AG04449 (cell line): ENCODE data around the gene GSE1.

ENCODE experiments used
- CTCF ChIA-PET: fragments of 350-600 bp; formaldehyde crosslinking; extraction: SDS; loops from one replicate; lab custom pipeline; 2021; ENCODE audit warnings: antibody characterized with exemption; lab: Yijun Ruan, JAX
- POLR2A ChIA-PET: fragments of 400-600, 350-600 bp; formaldehyde crosslinking; extraction: SDS; loops from one replicate; lab custom pipeline; 2020; ENCODE audit warnings: antibody characterized with exemption, inconsistent platforms; lab: Yijun Ruan, JAX
- DNase-seq: peaks from one replicate; pipeline ENCODE4 v3.0.0-alpha.2; 2010; ENCODE audit warnings: low read depth, low spot score
- H3K4me3 ChIP-seq: 2 replicates; pipeline ENCODE4 v1.5.1; 2011; ENCODE audit warnings: low read depth, mild to moderate bottlenecking, control low read depth, low read length
- TF ChIP-seq, protein P1 (sequence below): IDR thresholded peaks from one replicate; pipeline ENCODE4 v1.5.1; 2011; ENCODE audit warnings: mild to moderate bottlenecking, moderate library complexity, low read length, control low read depth, inconsistent platforms; ENCODE audit not compliant: insufficient read depth; ENCODE audit errors: missing control alignments

Gene GSE1

DNA sequence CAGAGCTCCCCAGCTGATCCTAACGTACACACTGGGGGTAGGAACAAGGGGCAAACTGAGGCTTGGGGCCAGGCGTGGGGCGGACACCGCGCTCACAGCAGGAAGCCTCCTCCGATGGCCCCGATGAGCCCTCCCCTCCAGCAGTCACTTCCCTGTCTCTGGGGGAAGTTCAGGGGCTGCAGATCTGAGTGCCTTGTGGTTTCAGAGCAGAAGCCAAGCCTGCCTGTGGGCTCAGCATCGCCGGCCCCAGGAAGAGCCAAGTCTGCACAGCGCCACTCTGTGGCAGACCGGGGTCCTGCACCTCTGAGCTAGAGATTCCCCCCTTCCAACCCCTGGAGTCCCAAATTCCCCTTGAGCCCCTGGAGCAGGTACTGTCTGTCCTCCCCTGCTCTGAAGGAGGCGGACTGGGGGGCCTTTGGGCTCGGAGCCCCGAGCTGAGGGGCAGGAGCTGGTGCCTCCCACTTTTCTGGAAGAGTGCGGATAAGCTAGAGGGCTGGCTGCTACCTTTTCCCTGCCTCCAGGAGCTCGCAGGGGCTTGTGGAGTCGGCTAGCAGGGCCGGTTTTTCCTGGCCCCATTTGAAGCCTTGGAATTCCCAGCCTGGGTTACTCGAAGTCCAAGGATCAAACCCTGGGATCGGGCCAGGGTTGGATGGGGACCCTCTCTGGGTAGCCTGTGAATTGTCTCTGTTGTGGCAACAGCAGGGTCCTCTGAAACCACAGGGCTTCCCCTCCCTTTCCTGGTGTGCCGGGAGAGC is 2.9 kb downstream of the GSE1 start:
- DNase-seq: no peak
- ChIA-PET CTCF (interaction anchor here (0.6 to 5.5 kb wide), 87 partner anchors 9 to 503 kb away, joined by 3 to 119 read pairs (median 5); partner anchors contain the start of gene CIBAR2), POLR2A (interaction anchor here (0.6 to 0.7 kb wide), 2 partner anchors 9 to 261 kb away, joined by 3 read pairs; no protein-coding TSS in a partner anchor)
- TF ChIP-seq, protein P1, sequence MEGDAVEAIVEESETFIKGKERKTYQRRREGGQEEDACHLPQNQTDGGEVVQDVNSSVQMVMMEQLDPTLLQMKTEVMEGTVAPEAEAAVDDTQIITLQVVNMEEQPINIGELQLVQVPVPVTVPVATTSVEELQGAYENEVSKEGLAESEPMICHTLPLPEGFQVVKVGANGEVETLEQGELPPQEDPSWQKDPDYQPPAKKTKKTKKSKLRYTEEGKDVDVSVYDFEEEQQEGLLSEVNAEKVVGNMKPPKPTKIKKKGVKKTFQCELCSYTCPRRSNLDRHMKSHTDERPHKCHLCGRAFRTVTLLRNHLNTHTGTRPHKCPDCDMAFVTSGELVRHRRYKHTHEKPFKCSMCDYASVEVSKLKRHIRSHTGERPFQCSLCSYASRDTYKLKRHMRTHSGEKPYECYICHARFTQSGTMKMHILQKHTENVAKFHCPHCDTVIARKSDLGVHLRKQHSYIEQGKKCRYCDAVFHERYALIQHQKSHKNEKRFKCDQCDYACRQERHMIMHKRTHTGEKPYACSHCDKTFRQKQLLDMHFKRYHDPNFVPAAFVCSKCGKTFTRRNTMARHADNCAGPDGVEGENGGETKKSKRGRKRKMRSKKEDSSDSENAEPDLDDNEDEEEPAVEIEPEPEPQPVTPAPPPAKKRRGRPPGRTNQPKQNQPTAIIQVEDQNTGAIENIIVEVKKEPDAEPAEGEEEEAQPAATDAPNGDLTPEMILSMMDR: peak; percentile 94
- no peak overlapping the region; the same call in none of the 2 replicates for H3K4me3 ChIP-seq

DNA sequence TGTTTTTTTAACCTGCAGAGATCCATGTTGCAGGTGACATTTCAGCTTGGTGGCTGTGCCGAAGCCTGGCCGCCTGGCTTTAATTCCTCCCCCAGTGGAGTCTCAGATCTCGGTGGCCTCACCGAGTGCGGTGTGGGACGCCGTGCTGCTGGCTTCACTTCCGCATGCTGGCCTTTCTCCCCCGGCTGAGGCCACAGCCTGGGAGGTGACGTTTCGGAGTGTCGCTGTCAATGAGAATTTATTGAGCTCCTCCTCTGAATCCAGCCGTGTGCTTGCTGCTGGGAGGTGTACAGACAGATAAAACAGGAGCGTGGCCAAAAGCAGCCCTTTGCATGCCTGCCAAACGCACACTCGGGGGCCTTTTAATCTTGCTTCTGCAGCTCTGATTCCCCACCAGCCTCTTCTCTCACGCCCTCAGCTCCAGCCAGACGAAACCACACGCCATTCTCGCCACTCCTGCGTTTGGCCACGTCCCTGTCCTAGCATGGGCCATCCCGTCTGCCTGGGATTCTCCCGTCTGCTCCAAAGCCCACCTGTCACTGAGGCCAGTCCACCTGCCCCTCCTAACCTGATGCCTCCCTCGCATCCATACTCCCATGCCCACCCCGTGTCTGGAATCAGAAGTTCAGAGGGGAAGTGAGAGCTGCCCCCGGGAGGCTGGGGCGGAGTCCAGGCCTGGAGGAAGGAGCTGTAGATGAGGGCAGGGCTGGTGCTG is 3.6 kb downstream of the GSE1 start:
- POLR2A ChIA-PET: interaction anchor here (0.6 kb wide), 1 partner anchor 262 kb away, joined by 3 read pairs; no protein-coding TSS in a partner anchor
- TF ChIP-seq, protein P1: no peak
- DNase-seq: no peak
- CTCF ChIA-PET: interaction anchor here (0.6 to 5.5 kb wide), 82 partner anchors 10 to 504 kb away, joined by 3 to 119 read pairs (median 5); partner anchors contain the start of gene CIBAR2
- H3K4me3 ChIP-seq: no peak overlapping the region

DNA sequence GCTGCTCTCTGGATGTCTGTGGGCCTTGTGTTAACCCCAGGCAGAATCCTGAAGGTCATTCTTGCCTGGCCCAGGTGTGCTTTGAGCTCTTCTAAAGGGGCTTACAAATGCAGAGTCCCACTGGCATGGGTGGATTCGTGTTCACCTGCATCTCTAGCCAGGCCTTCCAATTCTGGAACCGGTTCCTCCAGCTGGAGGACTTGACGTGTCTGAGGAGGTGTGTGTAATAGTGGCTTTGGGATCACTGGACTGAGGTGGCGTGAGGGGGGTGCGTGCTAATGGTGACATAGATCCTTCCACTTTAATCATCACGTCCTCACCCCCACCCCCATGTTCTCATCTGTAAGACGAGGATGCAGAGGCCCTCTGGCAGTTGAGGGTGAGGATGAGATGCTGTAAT is 4.8 kb downstream of the GSE1 start:
- no peak overlapping the region for H3K4me3 ChIP-seq
- POLR2A ChIA-PET: no interaction called here
- CTCF ChIA-PET: interaction anchor here (0.8 to 5.5 kb wide), 14 partner anchors 10 to 503 kb away, joined by 3 to 119 read pairs (median 22); no protein-coding TSS in a partner anchor
- TF ChIP-seq, protein P1: no peak
- DNase-seq: no peak

DNA sequence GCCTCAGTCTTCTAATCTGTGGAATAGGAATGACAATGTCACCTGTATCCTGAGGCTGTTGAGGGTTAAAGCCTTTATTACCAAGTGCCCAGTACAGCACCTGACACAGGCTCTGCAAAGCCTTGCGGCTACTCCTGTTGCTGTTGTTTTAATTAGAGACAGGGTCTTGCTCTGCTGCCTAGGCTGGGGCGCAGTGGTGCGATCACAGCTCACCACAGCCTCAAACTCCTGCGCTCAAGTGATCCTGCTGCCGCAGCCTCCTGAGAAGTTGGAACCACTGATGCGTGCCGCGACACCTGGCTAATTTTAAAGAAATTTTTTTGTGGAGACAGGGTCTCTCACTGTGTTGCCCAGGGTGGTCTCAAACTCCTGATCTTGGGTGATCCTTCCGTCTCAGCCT is 5.4 kb downstream of the GSE1 start:
- ChIA-PET POLR2A (interaction anchor here (0.6 kb wide), 1 partner anchor 159 kb away, joined by 6 read pairs; no protein-coding TSS in a partner anchor), CTCF (interaction anchor here (1.3 to 5.5 kb wide), 5 partner anchors 9 to 347 kb away, joined by 3 to 119 read pairs (median 59); no protein-coding TSS in a partner anchor)
- H3K4me3 ChIP-seq: no peak overlapping the region
- DNase-seq: no peak
- TF ChIP-seq, protein P1: no peak

DNA sequence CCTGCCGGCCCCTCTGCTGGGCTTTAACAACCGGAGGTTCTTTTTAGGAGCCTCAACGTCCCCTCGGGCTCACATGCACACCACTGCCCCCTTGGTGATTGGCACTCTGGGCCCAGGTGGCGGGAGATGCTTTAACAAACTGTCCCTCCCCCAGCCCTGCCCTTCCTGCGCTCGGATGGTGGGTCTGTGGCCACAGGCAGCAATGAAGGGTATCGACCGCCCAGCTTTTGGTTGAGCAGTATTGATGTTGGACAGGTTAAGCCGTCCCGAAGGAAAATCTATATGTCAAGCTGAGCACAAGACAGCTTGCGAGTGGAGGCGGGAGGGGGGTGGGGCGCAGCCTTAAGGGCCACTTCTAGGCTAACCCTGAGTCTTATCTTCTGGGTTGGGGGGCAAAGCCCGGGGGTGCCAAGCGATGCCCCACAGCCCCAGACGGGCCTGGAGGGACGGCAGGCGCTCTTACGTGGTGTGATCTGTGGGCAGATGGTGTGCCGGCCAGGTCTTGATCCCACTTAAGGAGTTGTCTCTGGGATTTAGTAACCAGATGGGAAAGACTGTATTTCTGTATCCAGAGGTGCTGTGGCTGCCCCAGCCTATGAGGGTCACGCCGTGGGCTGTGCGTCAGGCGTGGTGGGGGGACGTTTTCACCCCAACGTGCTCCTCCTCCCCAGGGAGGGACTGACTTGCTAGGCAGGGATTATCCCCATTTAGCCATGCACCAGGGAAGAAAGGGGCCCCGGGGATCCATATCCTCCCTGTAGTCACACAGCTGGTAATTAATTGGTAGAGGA is 6.2 kb downstream of the GSE1 start:
- TF ChIP-seq, protein P1: no peak
- H3K4me3 ChIP-seq: no peak overlapping the region
- no peak for DNase-seq
- ChIA-PET POLR2A (interaction anchor here (0.6 kb wide), 1 partner anchor 158 kb away, joined by 6 read pairs; no protein-coding TSS in a partner anchor), CTCF (interaction anchor here (0.6 to 5.5 kb wide), 7 partner anchors 8 to 343 kb away, joined by 3 to 119 read pairs (median 5); no protein-coding TSS in a partner anchor)
